GM18499 (cell line): ENCODE measurements around the gene DPF3.

Experiments used
- ATAC-seq: cut with Tn5 transposase; IDR thresholded peaks from one replicate; pipeline ENCODE4 v1.9.1; 2021; ENCODE audit warnings: moderate number of reproducible peaks; ENCODE audit not compliant: insufficient read depth, unreplicated experiment

The DPF3 gene

DNA sequence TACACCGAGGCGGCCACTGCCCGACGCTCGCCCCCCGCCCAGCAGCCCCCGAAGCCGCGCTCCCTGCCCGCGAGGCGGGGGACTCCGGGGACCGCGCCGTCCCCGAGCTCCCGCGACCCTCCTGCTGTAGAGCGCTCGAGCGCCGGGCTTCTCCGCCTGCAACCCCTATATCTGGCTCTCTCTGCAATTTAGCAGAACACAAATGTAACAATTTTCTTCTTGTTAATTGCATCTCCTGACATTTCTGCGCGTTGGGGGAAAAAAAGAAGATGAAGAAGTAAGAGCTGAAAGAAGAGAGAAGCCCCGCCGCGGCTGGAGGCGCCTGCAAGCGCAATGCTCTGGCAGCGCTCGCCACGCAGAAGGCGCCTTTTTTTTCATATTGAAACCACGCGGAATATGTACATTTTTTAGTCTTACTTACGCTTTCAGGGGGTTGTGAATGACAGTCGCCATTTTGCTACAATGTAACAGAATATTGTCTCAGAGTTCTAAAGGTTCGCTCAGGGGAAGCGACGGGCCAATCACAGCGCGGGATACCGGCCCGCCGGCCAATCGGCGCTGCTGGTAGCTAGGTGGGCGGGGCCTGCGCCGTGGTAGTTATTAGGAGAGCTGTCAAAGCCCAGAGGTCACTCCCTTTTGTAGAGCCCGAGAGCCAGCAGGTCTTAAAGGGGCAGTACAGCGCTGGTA lies at the start of gene DPF3:
Gene DPF3 (minus strand): TSS at position 466 of the 687 bp plus-strand sequence. CDS start 13 bp downstream, at position 453.
- ATAC-seq = peak; percentile 87

DNA sequence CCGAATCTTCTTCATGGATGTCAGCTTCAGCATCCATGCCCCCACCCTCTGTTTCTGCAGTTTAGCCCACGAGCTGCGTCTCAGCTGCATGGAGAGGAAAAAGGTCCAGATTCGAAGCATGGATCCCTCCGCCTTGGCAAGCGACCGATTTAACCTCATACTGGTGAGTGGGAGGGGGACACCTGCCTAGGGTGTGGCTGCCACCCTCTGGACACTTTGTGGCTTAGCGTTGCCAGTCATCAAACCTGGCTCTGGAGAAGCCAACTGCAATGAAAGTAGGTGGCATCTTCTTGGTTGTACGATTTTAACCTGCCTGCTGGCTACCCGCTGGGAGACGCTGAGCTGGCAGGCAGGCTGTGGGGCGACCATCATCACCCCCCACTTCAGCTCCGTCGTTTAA lies 49.0 kb upstream of the DPF3 start:
- ATAC-seq = no peak

DNA sequence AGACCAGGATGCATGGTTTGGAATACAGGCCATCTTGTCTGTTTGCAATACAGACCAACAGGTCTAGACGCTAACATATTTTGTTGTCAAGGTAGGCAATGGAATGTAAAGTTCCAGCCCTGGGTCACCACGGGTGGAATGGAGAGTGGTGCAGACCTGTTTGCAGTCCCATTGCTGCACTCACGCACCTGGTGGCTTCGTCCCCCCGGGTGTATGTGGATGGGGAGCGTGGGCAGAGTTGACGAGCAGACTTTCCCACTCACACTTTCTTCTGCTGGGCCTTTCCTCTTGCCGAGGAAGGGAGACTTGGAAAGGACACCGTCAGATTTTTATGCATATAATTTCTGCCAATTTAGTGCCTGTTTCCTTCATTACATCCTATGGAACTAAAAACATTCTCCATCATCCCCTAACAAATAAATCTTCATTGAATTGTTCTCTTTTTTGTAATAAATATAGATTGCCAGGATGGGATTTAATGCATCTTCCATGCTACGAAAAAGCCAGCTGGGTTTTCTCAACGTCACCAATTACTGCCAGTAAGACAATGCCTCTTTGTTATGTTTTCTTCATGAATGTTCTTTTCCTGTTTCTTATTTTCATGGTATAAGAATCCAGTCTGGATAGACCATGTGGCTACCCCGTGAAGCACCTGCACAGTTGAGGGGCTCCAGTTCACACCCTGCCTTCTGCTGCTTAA lies 47.5 kb upstream of the DPF3 start:
- ATAC-seq = no peak

DNA sequence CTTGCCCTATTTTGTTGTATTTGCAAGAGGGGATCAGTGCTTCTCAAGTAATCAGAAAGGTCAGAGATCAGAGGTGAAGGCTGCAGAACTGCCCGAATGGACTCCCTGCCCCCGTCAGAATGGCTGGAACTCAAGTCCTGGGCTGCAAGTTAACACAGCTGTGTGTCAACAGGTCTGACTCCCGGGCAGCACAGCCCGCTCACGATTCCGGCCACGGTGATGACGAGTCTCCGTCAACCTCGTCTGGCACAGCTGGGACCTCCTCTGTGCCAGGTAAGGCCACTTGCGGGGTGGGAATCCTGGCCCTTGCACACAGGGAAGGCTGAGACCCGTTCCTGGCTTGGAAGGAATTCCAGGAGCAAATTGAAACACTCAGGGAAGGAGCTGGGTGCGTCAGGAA lies 45.7 kb upstream of the DPF3 start:
- ATAC-seq = no peak

DNA sequence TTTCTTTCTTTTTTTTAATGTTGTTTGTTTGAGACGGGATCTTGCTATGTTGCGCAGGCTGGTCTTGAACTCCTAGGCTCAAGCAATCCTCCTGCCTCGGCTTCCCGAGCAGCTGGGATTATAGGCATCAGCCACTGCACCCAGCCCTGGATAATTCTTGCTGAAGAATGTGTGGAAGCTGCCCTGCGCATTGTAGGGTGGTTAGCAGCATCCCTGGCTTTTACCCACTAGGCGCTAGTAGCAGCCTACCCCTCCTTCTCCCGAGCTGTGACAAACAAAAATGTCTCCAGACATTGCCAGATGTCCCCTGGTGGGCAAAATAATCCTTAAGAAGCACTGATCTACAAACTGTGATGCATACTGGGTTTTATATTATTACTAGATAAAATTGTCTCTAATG lies 39.0 kb upstream of the DPF3 start:
- ATAC-seq = no peak

DNA sequence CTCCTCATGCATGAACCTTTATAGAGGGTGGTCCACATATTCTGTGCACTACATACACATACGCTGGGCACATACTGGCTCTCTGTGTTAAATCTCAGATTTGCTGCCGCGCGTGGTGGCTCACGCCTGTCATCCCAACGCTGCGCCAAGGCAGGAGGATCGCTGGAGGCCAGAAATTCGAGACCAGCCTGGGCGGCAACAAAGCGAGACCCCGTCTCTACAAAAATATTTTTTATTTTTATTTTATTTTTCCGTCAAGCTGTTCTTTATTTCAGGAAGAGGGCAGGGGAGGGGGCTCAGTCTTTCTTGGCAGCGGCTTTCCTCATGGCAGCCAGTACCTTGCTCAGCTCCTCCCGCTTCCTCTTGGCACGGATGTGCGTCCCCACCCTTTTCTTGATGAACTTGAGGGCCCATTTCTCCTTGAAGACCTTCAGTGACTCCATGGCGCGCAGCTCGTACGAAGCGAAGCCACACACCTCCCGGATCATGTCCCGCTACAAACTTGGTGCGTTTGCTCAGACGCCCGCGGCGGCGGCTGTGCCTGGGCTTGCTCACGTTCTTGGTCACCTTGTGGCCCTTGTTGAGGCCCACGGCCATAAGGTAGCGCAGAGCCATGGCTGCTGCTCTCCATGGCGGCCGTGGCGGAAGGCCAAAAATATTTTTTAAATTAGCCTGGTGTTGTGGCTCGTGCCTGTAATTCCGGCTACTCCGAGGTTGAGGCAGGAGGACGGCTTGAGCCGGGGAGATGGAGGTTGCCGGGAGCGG lies 35.6 kb upstream of the DPF3 start:
- ATAC-seq = no peak

DNA sequence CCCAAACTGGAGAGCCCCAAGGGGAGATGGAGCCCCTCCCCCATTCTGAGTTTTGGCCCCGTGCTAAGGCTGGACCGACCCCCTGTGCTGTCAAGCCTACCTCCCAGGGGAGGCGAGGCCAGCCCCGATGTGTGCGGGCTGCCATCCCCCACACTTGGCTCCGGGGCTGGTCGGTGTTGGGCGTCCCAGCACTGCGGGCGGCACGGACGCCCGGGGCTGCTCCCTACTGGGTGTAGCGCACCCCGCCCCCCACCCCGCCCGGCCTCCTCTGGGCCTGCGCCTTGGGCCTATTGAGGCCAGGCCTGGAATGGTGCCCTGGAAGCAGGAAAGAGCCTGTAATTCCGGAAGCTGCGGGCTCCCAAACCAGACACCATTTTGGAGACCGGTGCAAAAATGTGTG lies 35.0 kb upstream of the DPF3 start:
- no peak for ATAC-seq

DNA sequence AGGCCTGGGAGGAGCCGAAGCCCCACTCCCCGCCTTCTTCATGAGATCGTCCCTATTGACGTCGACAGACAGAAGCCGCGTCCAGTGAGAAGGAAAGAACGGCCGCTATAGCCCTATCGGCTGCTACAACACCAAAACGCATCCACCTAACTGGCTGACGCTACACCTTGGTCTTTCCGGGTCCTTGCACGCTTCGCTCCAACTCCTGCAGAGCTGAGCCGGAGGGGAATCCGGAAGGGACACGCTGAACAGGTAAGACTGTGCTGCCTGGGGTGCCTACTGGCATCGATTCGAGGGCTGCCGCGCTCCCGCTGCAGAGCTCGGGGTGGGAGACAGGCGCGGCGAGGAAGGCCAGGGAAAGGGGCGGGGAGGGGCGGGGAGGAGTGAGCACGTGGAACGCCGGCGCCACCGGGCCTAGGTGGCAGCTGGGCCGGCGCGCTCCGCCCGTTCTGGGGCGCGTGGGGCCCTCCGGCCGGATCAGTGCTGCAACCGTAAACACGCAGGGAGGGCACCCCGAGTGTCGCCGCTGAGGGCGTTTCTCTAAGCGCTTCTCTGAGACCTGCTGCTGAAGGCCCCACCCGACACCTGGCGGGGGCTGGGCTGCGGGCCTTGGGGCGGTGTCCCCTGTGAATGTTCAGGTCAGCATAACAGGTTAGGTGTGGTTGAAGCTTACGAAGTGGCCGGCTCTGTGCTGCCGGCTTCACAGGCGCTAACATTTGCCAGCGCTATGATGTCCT lies 32.6 kb upstream of the DPF3 start, which contains the start of gene DCAF4:
Gene DCAF4 (plus strand): TSS at position 173 of the 737 bp plus-strand sequence. CDS start 11,515 bp downstream, outside the sequence.
- ATAC-seq = peak; percentile 81

DNA sequence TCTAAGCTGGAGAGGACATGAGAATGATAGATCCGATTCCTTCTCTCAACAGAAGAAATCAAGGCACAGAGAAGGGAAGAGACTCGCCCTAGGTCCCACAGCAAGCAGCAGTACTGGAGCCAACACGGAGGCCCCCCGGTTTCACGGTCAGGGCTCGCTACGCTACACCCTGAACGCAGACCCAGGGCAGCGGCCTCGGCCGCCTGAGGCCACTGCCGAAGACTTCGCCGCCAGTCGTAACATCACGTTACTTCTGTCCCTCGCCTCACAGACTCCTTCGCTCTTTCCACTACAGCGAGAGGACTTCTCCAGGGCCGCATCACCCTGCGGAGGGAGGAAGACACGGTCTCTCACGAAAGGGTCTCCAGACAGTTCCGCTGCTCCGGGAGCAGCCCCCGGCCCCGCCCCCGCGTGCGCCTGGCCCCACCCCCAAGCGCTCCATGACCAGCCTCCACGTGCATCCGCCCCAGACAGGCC lies 32.0 kb upstream of the DPF3 start:
- no peak for ATAC-seq

DNA sequence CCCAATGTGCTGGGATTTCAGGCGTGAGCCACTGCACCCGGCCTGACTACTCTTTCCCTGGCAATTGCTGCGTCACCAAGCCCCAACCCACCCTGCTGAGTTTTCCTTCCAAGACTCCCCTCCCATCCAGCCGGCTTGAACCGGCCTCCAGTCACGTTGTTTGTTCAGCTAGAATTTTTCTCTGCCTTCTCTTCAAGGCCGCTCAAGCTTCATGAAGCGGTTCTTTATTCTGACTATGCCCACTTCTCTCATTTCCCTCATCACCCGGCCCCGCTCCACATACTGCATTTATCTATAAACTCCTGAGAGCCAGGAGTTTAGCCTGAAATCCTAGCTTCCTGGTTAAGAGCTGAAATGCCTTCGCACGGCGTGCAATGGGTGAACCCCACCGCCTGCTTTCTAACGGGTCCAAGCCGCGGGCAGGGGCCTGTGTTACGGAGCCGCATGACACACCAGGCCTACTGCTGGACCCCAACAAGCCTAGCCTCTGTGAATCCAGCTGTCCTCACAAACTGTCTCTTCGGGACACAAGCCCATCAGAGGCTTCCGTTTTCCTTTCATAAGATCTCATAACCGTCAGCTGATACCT lies 31.4 kb upstream of the DPF3 start:
- ATAC-seq = no peak

DNA sequence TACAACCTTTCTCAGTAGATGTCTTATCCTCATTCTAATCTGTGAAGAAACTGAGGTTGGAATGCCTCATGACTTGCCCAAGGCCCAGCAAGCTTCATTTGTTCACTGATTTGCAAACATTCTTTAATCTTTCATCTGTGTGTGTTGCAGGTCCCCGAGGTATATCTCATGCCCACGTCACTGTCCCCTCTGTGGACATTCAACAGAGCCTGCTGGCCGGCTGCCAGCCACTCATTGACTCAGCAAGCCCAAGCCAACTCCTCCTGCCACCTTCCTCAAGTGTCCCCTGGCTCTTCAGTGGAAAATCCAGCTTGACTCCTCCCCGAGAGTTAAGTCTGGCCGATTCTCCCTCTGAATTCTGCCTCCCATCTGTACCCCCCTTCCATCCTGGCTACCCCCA lies 30.4 kb upstream of the DPF3 start:
- no peak for ATAC-seq

DNA sequence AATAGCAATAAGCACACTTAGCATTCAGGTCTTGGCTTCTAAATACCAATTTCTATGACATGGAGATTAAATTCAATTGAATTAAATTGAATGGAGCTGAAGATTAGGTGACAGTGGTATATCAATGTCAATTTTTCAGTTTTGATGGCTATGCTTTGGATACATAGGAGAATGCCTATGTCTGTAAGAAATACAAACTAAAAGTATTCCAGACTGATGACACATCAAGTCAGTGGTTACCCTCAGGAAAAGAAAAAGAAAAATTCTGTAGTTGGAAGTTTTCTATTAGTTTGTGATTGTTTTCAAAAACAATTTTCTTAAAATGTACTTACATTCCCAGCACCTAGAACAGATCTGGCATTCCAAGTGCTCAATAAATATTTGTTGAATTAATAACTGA lies 27.5 kb upstream of the DPF3 start:
- ATAC-seq = no peak

DNA sequence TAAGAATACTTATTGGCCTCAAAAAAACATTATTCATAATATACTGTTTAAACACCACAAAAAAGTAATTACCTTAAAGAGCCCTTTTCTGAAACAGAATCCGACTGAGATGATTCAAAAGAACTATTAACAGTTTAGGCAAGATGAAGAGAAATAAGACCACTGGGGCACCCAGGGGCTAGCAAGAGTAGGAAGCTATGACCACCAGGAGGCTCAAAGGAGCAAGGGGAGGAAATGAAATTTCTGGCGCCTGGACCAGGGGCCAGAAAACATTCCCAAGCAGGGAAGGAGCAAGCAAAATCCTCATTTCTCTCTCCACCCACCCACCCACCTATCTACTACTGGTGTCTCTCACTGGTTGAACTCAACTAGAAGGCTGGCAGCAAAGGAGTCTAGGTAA lies 26.1 kb upstream of the DPF3 start:
- no peak for ATAC-seq

DNA sequence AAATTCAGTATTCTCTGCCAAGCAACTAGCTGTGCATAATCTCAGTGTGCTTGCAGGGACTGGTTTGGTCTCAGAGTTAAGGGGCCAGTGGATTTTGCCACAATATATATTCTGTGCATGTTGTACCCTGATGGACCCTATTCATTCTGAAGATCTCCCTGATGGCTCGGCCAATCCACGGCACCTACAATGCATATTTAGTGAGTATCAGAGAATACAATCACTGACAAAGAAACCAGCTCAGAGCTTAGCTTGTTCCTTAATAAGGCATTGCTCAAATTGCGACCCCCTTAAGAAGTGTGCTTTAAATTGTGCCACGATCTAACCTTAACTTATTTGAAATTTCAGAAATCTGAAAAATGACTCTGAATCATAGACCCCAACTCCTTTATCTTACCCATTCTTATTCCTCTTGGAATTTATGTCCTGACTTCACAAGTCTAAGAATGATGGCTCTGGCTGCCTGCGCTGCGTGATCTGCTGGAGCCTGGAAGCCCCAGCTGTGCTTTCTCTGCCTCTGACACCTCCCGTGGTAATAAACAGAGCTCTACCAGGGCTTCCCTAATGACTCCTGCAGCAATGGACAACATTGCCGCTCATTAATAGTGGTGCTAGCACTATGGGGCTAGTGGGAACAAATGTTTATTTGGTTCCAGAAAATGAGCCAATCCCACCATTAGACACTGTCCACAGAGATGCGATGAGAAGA lies 23.3 kb upstream of the DPF3 start:
- ATAC-seq = no peak

DNA sequence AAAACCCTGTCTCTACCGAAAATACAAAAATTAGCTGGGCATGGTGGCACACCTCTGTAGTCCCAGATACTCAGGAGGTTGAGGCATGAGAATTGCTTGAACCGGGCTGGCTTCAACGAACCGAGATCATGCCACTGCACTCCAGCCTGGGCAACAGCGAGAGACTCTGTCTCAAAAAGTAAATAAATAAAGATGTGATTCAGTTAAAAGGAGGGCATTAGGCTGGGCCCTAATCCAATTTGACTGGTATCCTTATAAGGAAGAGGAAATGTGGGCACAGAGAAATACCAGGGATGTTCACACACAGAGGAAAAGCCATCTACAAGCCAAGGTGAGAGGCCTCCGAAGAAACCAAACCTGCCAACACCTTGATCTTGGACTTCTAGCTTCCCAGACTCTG lies 22.3 kb upstream of the DPF3 start:
- no peak for ATAC-seq

DNA sequence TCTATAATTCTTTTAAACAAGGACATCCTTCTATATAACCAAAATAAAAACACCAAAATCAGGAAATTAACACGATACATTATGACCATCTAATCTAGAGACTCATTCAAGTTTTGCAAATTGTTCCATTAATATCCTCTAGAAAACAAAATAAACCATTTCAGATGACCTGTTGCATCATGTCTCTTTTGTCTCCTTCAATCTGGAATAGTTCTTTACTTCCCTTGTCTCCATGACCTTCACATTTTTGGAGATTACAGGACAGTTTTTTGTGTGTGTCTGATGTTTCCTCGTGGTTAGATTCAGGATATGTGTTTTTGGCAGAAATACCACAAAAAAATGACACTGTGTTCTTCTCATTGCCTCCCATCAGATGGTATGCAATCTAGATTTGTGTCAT lies 19.9 kb upstream of the DPF3 start:
- no peak for ATAC-seq

DNA sequence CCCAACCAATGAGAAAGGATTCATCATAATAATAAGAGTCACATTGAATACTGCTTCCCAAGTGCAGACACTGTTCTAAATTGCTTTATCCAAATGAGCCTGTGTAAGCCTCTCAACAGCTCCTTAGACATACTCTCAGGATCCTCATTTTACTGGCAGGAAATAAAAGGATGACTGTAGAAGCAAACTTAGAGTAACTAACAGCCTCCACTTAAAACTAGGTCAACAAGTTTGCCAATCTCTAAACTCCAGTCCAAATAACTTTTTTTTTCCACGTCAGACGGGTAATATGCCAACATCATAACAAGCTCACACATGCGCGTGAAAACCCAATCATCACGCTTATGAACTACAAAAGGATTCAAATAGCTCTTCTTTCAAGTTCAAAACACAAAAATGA lies 15.3 kb upstream of the DPF3 start:
- no peak for ATAC-seq

DNA sequence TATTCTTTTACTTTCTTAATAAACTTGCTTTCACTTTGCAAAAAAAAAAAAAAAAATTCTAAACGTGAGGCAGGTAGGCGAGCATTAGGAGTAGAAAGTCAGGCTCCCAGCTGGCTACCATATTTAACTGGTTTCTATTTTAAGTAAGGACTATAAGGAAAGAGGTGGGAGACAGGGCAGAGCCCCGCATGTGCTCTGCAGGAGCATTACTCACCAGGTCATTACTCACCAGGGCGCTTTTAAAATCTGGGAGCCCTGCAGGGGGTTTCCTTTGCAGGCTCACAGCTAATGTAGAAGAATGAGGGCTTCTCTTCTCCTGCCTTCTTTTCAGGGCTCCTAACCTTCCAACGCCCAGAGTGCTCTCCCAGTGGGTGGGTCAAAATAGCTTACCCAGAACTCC lies 14.0 kb upstream of the DPF3 start:
- no peak for ATAC-seq

DNA sequence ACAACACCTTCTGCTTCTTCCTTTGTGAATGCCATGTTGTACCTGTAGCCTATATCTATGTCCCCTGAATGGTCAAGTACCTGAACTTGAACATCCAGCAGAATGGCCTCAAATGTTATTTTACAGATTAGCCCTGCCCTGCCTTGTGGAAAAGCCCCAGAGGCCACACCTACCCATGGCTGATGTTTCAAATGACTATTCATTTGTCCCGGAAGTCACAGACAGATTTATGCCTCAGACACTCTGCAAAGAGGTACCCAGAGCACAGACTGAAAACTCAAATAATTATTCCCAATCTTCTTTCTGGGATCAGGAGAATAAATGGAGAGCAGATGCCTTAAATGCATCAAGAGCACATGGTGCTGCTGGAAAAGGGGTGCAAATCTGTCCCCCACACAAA lies 13.0 kb upstream of the DPF3 start:
- ATAC-seq = no peak

DNA sequence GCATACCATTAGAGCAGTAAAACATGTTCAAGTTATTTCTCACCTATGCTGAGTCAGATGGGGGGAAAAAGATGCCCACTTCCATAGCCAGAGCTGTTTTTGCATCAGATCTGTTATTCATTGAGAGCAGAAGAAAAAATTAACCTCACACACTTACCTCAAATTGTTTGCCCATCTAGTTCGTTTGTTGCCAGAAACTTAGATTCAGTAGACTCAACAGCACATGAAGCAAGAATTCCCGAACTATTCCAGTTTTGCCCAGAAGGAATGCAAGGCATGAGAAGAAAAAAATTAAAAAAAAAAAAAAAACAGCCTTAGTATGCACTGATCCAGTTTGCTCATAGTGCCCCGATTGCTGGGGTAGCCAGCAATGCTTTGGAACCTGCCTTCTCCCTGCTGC lies 12.4 kb upstream of the DPF3 start:
- ATAC-seq = no peak
